H9 (cell line): ENCODE data around the gene KIFC3. TPM values are rescaled to one million over a fixed set of nuclear protein-coding genes. Genes with fewer than 3 reads are reported as not detected.
"Not testable (repeated sequence)": the region's sequence is repeated elsewhere in the genome, so short reads cannot be mapped to it uniquely, and the experiment has no call there.

ENCODE experiments used
- DNase-seq: peaks from one replicate; pipeline ENCODE4 v3.0.0-alpha.2; 2017
- H2AFZ ChIP-seq: one replicate; pipeline ENCODE4 v1.6.1; 2013; ENCODE audit warnings: mild to moderate bottlenecking, low read length, control low read depth, moderate library complexity
- H2AK5ac ChIP-seq: 2 replicates; pipeline ENCODE4 v1.6.1; 2013; ENCODE audit warnings: low read length, control low read depth, mixed read lengths; ENCODE audit not compliant: insufficient read length
- H2BK120ac ChIP-seq: one replicate; pipeline ENCODE4 v1.6.1; 2013; ENCODE audit warnings: low read depth, mild to moderate bottlenecking, low read length, control low read depth, inconsistent platforms; ENCODE audit not compliant: poor library complexity, severe bottlenecking
- H2BK12ac ChIP-seq: 2 replicates; pipeline ENCODE4 v1.6.1; 2013; ENCODE audit warnings: low read length, control low read depth, mixed read lengths, low read depth; ENCODE audit not compliant: insufficient read length
- H2BK15ac ChIP-seq: 2 replicates; pipeline ENCODE4 v1.6.1; 2013; ENCODE audit warnings: low read depth, low read length, control low read depth
- H2BK20ac ChIP-seq: one replicate; pipeline ENCODE4 v1.6.1; 2013; ENCODE audit warnings: low read depth, mild to moderate bottlenecking, low read length, control low read depth, inconsistent platforms; ENCODE audit not compliant: poor library complexity, severe bottlenecking
- H2BK5ac ChIP-seq: 2 replicates; pipeline ENCODE4 v1.6.1; 2013; ENCODE audit warnings: low read length, control low read depth, mixed read lengths; ENCODE audit not compliant: insufficient read length
- H3K14ac ChIP-seq: 2 replicates; pipeline ENCODE4 v1.6.1; 2013; ENCODE audit warnings: low read length, control low read depth; ENCODE audit not compliant: insufficient read depth
- H3K18ac ChIP-seq: 2 replicates; pipeline ENCODE4 v1.6.1; 2013; ENCODE audit warnings: low read depth, mild to moderate bottlenecking, mixed read lengths, low read length, control low read depth; ENCODE audit not compliant: insufficient read length
- H3K23ac ChIP-seq: 2 replicates; pipeline ENCODE4 v1.6.1; 2013; ENCODE audit warnings: low read length, control low read depth, mixed read lengths, low read depth; ENCODE audit not compliant: insufficient read length
- H3K23me2 ChIP-seq: 2 replicates; pipeline ENCODE4 v1.6.1; 2013; ENCODE audit warnings: low read depth, mild to moderate bottlenecking, mixed read lengths, low read length, control low read depth; ENCODE audit not compliant: insufficient read length, poor library complexity, severe bottlenecking
- H3K27ac ChIP-seq: 2 replicates; pipeline ENCODE4 v1.5.1; 2013; ENCODE audit warnings: low read length, control low read depth, mixed read lengths, low read depth; ENCODE audit not compliant: insufficient read length
- H3K27me3 ChIP-seq: 2 replicates; pipeline ENCODE4 v1.6.1; 2013; ENCODE audit warnings: low read length, control low read depth, inconsistent platforms; ENCODE audit not compliant: insufficient read depth
- H3K4ac ChIP-seq: 2 replicates; pipeline ENCODE4 v1.6.1; 2013; ENCODE audit warnings: low read depth, mild to moderate bottlenecking, control low read depth, inconsistent platforms, low read length, moderate library complexity
- H3K4me1 ChIP-seq: 2 replicates; pipeline ENCODE4 v1.6.1; 2013; ENCODE audit warnings: low read length, control low read depth, inconsistent platforms; ENCODE audit not compliant: insufficient read depth
- H3K4me2 ChIP-seq: 2 replicates; pipeline ENCODE4 v1.6.1; 2013; ENCODE audit warnings: low read length, control low read depth, mixed read lengths; ENCODE audit not compliant: insufficient read length, insufficient read depth
- H3K56ac ChIP-seq: 2 replicates; pipeline ENCODE4 v1.6.1; 2013; ENCODE audit warnings: low read depth, mild to moderate bottlenecking, mixed read lengths, low read length, control low read depth; ENCODE audit not compliant: insufficient read length
- H3K79me1 ChIP-seq: 2 replicates; pipeline ENCODE4 v1.6.1; 2013; ENCODE audit warnings: low read depth, mild to moderate bottlenecking, moderate library complexity, low read length, control low read depth, inconsistent platforms; ENCODE audit not compliant: insufficient read depth, poor library complexity, severe bottlenecking
- H3K79me2 ChIP-seq: 2 replicates; pipeline ENCODE4 v1.6.1; 2013; ENCODE audit warnings: low read length, control low read depth, inconsistent platforms; ENCODE audit not compliant: insufficient read depth
- H3K9ac ChIP-seq: 2 replicates; pipeline ENCODE4 v1.6.1; 2013; ENCODE audit warnings: low read length, control low read depth, mixed read lengths; ENCODE audit not compliant: insufficient read length; ENCODE audit errors: extremely low read depth
- H3K9me3 ChIP-seq: one replicate; pipeline ENCODE4 v1.6.1; 2013; ENCODE audit warnings: low read depth, low read length, inconsistent platforms; ENCODE audit not compliant: control insufficient read depth
- H3T11ph ChIP-seq: one replicate; pipeline ENCODE4 v1.6.1; 2013; ENCODE audit warnings: mild to moderate bottlenecking, low read length, control low read depth, inconsistent platforms
- H4K20me1 ChIP-seq: one replicate; pipeline ENCODE4 v1.6.1; 2013; ENCODE audit not compliant: control insufficient read depth, insufficient read length, insufficient read depth
- H4K5ac ChIP-seq: 2 replicates; pipeline ENCODE4 v1.6.1; 2013; ENCODE audit warnings: low read depth, mild to moderate bottlenecking, mixed read lengths, low read length, control low read depth; ENCODE audit not compliant: insufficient read length
- H4K8ac ChIP-seq: replicated peaks from 2 replicates; pipeline ENCODE4 v1.6.1; 2013; ENCODE audit warnings: low read length, control low read depth, mixed read lengths, low read depth; ENCODE audit not compliant: insufficient read length
- H4K91ac ChIP-seq: 2 replicates; pipeline ENCODE4 v1.6.1; 2013; ENCODE audit warnings: low read depth, mild to moderate bottlenecking, moderate library complexity, mixed read lengths, low read length, control low read depth; ENCODE audit not compliant: insufficient read length
- H3K27ac Mint-ChIP-seq, 3 experiments: 2 replicates in 2 of 3; 3 replicates in 1 of 3; pipeline ENCODE4 v1.8.0; 2020 to 2021; ENCODE audit warnings: mixed read lengths in 3 of 3, mild to moderate bottlenecking in 1 of 3, moderate library complexity in 1 of 3
- H3K27me3 Mint-ChIP-seq: 2 replicates; pipeline ENCODE4 v1.8.0; 2021; ENCODE audit warnings: low read depth, mild to moderate bottlenecking, moderate library complexity, mixed read lengths
- H3K36me3 Mint-ChIP-seq, 3 experiments: 2 replicates in 2 of 3; 3 replicates in 1 of 3; pipeline ENCODE4 v1.8.0; 2020 to 2021; ENCODE audit warnings: low read depth in 3 of 3, mixed read lengths in 3 of 3; ENCODE audit not compliant: insufficient read depth in 1 of 3
- H3K4me1 Mint-ChIP-seq, 2 experiments: 2 replicates each; pipeline ENCODE4 v1.8.0; 2020; ENCODE audit warnings: mixed read lengths in 2 of 2
- H3K4me3 Mint-ChIP-seq, 2 experiments: 2 replicates in 1 of 2; 3 replicates in 1 of 2; pipeline ENCODE4 v1.8.0; 2020 to 2021; ENCODE audit warnings: mild to moderate bottlenecking in 2 of 2, mixed read lengths in 2 of 2, moderate library complexity in 1 of 2
- H3K9me3 Mint-ChIP-seq, 2 experiments: 2 replicates in 1 of 2; 3 replicates in 1 of 2; pipeline ENCODE4 v1.8.0; 2020; ENCODE audit warnings: mild to moderate bottlenecking in 2 of 2, mixed read lengths in 2 of 2, moderate library complexity in 1 of 2
- CTCF ChIP-seq: fragments of 200-600 bp; sonication (generic); conservative IDR thresholded peaks from 3 replicates; pipeline ENCODE4 v1.8.0; 2021; ENCODE audit warnings: antibody characterized with exemption, mild to moderate bottlenecking
- WGBS: extraction: QIAGEN DNeasy Blood & Tissue Kit; methylation state at CpG from one replicate; pipeline ENCODE4 v1.1.7; 2013; ENCODE audit warnings: missing lambda C conversion rate, low lambda C conversion rate, mixed read lengths; ENCODE audit not compliant: insufficient read length; ENCODE audit errors: extremely low coverage; 5-methylcytosine and 5-hydroxymethylcytosine counted together
- total RNA-seq: library from RNA; stranded (reverse); gene quantifications from 2 replicates; pipeline ENCODE4 v1.2.1, GENCODE V29; 2021

Gene KIFC3
- total RNA-seq, 1 experiment from 2014 or later = 5.0 TPM

GRCh38 chr16:57837305-57838125 is 35.2 kb upstream of the KIFC3 start:
- Mint-ChIP-seq H3K27ac (peak overlapping the region in 2 of 3 experiments; percentile 86 to 91; a peak in 4 of 7 replicates), H3K4me1 (peaks cover 35 to 37% of the 10 kb centered on the region in 2 experiments), H3K4me3 (no peak overlapping the region; a peak in 2 of 5 replicates)

GRCh38 chr16:57835439-57835838 is 33.1 kb upstream of the KIFC3 start:
- H2BK15ac ChIP-seq, H4K20me1 ChIP-seq, H3K79me1 ChIP-seq, H3K9ac ChIP-seq, H2BK12ac ChIP-seq, H3K14ac ChIP-seq, H2BK20ac ChIP-seq, H3K56ac ChIP-seq, H4K91ac ChIP-seq, H3K4me1 ChIP-seq, H3K23me2 ChIP-seq, H4K5ac ChIP-seq, H3K79me2 ChIP-seq, H3K27me3 ChIP-seq, H2AFZ ChIP-seq, H3K4me2 ChIP-seq, H3K36me3 Mint-ChIP-seq, H3K9me3 ChIP-seq, H3K9me3 Mint-ChIP-seq, H3K27me3 Mint-ChIP-seq, H2BK5ac ChIP-seq, H3K27ac Mint-ChIP-seq, H3K23ac ChIP-seq, H3K4ac ChIP-seq, H3K4me3 Mint-ChIP-seq, H2AK5ac ChIP-seq, H3K18ac ChIP-seq, H3T11ph ChIP-seq, H2BK120ac ChIP-seq, DNase-seq, H3K27ac ChIP-seq, H4K8ac ChIP-seq: not testable (repeated sequence)
- H3K4me1 Mint-ChIP-seq = peaks cover 27 to 31% of the 10 kb centered on the region in 2 experiments
- no CpG with 5 or more reads among the region's 4 CpGs for WGBS

More at GRCh38 chr16:57837305-57838125, 35.2 kb upstream of the KIFC3 start:
- no peaks in the 10 kb centered on the region for H4K20me1 ChIP-seq
- no peaks in the 10 kb centered on the region for H3K79me2 ChIP-seq
- H3K18ac ChIP-seq = peak overlapping the region; percentile 90
- Mint-ChIP-seq H3K9me3 (no peaks in the 10 kb centered on the region), H3K27me3 (no peaks in the 10 kb centered on the region; the same call in 1 of the 2 replicates), H3K36me3 (no peaks in the 10 kb centered on the region)
- no peak overlapping the region for H4K91ac ChIP-seq
- H3K79me1 ChIP-seq = no peaks in the 10 kb centered on the region
- H2BK12ac ChIP-seq = peak overlapping the region; percentile 60
- DNase-seq = no peak
- no peak overlapping the region for H3K23ac ChIP-seq
- no peak overlapping the region for H2AFZ ChIP-seq
- peak overlapping the region; percentile 36 for H4K5ac ChIP-seq
- H2AK5ac ChIP-seq = no peak overlapping the region
- H3K27me3 ChIP-seq = no peaks in the 10 kb centered on the region
- H2BK15ac ChIP-seq = no peak overlapping the region
- H3K4ac ChIP-seq = no peak overlapping the region
- no peak for TF ChIP-seq CTCF
- H2BK120ac ChIP-seq = no peak overlapping the region
- no peak overlapping the region for H3K4me2 ChIP-seq
- H4K8ac ChIP-seq = peak overlapping the region; percentile 41
- no CpG with 5 or more reads among the region's 10 CpGs for WGBS
- H3K4me1 ChIP-seq = 0 out of 2 replicates have a peak, but pooled peaks cover 2% of the 10 kb centered on the region
- H3T11ph ChIP-seq = no peak overlapping the region
- peak overlapping the region; percentile 83; the same call in 1 of the 2 replicates for H3K14ac ChIP-seq
- H3K23me2 ChIP-seq = no peaks in the 10 kb centered on the region
- no peak overlapping the region for H3K9ac ChIP-seq
- H2BK5ac ChIP-seq = no peak overlapping the region
- H3K9me3 ChIP-seq = no peaks in the 10 kb centered on the region
- no peak overlapping the region for H3K27ac ChIP-seq
- no peak overlapping the region for H3K56ac ChIP-seq
- no peak overlapping the region for H2BK20ac ChIP-seq
